ENCODE results near the gene TIMD4.

- TF ChIP-seq CTCF (IDR thresholded peaks at IDR 0.05; ENCODE audit: low read depth, low read length) (no peak), MAX (IDR thresholded peaks at IDR 0.05; ENCODE audit: low read depth, low read length) (no peak), POLR2A (IDR thresholded peaks at IDR 0.05; ENCODE audit: extremely low read depth, insufficient read length) (no peak)
Measured at GRCh38 chr5:156896546-156896945, 66.5 kb downstream of the TIMD4 start.

Measured in NB4 (cell line).